ENCODE measurements around the gene GPN1.
"Not testable (repeated sequence)": the region's sequence is repeated elsewhere in the genome, so short reads cannot be mapped to it uniquely, and the experiment has no call there.

GPN1 gene

DNA sequence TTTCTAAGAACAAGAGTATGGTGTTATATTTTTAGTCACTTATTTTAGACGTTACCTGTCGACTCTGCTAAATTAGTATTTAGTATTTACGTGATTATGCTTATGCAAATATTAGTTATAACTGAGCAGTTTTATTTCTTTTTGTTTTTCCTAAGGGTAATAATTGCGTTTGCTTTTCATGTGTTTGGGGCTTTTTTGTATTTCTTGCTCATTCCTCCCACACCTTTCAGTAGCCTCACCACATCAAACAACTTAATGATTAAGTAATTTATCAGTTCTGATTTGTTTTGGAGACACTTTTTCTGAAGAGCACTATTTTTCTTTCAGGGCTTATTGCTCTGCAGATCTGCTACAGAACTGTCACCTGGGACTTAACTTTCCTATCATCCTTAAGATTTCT, 42.4 kb downstream of the GPN1 start:
- no peak for DNase-seq (ENCODE audit: low read depth in 2 of 2)

DNA sequence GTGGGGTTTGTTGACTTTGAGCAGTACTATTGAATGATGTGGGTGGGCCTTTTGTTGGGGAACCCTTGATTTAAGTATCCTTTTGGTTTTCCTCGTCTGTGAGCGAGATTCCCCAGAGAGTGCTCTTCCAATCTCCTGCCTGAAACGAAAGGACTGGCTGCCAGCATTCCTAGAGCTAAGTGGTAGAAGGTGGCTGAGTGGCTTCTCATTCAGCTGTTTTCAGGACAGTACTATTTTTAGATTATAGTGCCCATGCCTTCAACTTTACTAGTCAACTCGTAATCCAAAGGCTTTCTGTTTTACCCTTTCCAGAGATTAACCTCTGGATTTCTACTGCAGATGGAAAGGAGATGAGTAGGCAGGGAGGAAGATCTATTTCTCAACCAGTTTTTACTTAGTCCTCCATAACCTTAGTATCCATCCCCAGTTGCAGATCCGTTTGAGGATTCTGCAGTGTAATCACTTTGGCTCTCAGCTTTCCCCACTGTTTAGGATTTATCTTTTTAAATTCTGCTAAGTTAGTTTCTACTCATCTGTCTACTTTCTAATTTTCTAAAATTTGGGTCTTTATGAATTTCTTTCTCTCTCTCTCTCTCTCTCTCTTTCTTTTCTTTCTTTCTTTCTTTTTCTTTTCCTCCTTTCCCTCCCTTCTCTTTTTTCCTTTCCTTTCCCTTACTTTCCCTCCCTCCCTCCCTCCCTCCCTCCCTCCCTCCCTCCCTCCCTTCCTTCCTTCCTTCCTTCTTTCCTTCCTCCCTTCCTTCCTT, 44.1 kb downstream of the GPN1 start:
- DNase-seq (ENCODE audit: low read depth in 2 of 2), result no peak

DNA sequence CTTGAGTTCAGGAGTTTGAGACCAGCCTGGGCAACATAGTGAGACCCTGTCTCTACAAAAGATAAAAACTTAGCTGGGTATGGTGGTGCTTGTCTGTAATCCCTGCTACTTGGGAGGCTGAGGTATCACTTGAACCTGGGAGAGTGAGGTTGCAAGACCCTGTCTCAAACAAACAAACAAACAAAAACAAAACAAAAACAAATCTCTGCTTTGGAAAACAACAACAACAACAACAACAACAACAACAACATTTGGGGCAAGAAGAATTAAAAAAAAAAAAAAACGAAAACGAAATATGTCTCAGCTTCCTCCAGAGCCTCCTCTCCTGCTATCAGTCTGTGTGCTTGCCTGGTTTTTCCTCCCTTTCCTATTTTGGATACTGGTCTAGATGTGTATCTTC, 51.7 kb downstream of the GPN1 start:
- no peak for DNase-seq (ENCODE audit: low read depth in 2 of 2)

DNA sequence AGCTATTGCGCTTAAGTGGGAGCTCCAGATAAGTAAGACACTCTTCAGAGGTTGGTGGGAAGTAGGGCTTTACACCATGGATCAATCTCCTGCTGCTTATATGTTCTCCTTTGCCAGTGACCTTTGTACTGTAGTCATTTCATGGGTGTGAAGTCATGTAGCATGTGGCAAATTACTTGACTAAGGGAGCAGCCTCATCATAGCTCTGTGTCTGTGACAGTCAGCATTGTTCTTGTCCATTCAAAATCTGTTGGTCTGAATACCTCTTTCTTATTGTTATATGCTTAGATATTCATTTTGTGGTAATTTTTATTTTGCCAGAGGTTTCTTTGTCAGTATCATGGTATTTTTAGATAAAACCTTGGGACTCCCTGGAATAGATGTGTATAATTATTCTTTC, 53.0 kb downstream of the GPN1 start:
- DNase-seq (ENCODE audit: low read depth in 2 of 2), result no peak

DNA sequence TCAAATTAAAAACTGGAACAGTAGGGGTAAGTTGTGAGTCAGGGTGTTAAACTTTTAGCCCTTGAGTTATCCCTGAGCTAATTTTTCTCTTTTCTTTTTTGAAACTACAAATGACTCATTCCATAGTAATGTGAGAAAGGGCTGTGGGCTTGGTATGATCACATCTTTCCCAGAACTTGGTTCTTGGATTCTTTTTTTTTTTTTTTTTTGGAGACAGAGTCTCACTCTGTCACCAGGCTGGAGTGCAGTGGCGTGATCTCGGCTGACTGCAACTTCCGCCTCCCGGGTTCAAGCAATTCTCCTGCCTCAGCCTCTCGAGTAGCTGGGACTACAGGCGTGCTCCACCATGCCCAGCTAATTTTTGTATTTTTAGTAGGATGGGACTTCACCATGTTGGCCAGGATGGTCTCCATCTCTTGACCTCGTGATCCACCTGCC, 53.5 kb downstream of the GPN1 start:
- DNase-seq (ENCODE audit: low read depth in 2 of 2), result not testable (repeated sequence)

DNA sequence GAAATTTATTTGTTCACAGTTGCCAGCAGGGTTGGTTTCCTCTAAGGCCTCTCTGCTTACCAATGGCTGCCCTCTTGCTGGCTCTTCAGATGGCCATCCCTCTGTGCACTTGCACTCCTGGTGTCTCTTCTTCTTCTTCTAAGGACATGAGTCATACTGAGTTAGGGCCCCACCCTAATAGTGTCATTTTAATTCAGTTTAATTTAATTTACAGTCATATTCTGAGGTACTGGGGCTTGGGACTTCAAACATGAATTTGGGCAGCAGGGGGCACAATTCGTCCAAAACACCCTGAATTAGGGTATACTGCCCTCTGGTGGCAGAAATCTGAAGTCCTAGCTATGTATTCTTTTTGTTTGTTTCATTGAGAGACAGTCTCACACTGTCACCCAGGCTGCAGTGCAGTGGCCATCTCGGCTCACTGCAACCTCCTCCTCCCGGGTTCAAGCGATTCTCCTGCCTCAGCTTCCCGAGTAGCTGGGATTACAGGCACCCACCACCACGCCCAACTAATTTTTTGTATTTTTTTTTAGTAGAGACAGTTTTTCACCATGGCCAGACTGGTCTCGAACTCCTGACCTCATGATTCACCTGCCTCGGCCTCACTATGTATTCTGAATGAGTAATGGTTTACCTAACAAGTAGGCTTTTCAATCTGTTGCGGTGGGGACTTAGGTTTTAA, 54.7 kb downstream of the GPN1 start:
- DNase-seq (ENCODE audit: low read depth in 2 of 2), result peak; percentile 71

DNA sequence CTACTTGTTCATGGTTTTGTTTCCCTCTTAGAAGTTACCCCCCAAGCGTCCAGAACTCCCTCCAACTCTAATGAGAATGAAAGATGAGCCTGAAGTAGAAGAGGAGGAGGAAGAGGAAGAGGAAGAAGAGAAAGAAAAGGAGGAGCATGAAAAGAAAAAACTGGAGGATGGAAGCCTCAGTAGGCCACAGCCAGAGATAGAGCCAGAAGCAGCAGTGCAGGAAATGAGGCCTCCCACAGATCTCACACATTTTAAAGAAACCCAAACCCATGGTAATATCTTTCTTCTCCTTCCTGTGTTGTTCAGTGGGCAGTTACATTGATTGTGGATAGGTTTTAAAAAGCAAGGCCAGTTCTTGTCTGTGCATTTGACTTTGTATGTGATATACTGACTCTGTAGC, 56.2 kb downstream of the GPN1 start:
- DNase-seq (ENCODE audit: low read depth in 2 of 2), result not testable (repeated sequence)

DNA sequence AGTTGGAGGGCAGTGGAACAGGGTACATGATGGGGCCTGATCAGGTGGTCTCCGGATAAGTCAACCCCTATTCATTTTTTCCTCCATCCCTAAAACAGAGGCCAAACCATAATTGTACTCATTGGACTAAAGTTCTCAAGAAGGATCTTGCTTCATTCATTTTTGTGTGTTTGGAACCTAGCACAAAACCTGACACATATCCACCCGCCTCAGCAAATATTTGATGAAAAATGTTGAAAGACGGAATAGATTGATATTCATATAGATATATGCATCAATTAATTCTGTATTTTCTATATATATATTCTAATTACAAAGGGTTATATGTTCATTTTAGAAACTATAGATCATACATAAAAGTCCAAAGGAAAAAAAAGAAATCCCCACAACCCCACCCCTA, 56.7 kb downstream of the GPN1 start:
- DNase-seq (ENCODE audit: low read depth in 2 of 2), result no peak

DNA sequence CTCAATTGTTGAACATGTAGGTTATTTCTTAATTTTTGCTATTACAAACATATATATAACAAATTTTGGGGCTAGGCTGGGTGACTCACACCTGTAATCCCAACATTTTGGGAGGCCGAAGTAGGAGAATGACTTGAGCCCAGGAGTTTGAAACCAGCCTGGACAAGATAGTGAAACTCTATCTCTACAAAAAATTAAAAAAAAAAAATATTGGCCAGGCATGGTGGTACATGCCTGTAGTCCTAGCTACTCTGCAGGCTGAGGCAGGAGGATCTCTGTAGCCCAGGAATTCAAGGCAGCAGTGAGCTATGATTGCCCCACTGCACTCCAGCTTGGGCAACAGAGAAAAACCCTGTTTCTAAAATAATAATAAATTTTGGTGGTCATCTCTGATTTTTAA, 58.4 kb downstream of the GPN1 start:
- no peak for DNase-seq (ENCODE audit: low read depth in 2 of 2)

DNA sequence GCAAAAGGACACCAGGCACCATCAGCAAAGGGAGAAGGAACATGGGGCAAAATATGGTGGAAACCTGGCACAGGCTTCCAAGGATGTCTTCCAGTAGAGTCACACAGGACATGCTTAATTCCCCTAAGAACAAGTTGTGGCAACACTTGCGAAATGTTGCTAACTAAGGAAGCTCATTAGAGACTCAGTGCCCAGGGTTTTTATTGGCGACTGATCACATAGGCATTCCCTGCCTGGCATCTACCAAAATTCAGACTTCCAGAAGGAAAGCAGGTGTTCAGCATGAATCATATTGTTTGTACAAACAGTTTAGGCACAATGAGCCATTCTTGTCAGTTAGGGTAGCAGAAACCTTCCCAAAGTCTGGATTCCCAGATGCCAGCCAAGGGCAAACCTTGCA, 60.6 kb downstream of the GPN1 start:
- no peak for DNase-seq (ENCODE audit: low read depth in 2 of 2)

DNA sequence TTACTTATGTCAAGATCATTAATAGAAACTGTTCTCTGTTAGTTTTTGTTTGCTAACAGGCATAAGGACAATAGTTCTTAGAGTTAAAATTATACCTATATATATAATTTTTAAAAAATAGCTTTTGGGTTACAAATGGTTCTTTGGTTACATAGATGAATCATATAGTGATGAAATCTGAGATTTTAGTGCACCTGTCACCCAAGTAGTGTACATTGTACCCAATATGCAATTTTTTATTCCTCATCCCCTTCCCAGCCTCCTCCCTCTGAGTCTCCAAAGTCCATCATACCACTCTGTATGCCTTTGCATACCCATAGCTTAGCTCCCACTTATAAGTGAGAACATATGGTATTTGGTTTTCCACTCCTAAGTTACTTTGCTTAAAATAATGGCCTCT, 61.2 kb downstream of the GPN1 start:
- DNase-seq (ENCODE audit: low read depth in 2 of 2), result no peak

DNA sequence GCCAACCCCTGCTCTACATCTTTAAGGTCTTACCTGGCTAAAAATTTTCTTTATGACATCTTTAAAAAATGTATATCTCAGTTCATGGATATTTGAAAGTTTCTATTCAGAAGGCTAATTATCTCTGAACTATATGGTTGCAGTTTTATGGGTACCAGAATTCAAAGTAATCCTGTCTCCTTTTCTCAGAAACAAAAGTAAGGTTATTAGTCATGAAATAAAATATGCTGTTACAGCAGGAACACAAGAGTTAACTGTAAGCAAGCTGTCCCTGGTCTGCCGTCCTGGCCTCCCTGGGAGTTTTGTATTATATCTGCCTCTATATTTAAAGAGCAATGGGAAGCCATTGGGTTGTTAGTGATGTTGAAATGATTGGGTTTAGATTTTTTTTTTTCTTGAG, 68.8 kb downstream of the GPN1 start:
- DNase-seq (ENCODE audit: low read depth in 2 of 2), result no peak

Measured in stimulated activated CD8-positive, alpha-beta memory T cell treated with anti-CD3 and anti-CD28 coated beads, Interleukin-2, amount 100 ng/mL, for 48 hours (primary cell).